IPS-18a (cell line): ENCODE results near the gene EDEM1.

Source experiments
- H3K27ac ChIP-seq: one replicate; pipeline ENCODE4 v1.5.1; 2013; ENCODE audit warnings: low read length
- H3K27me3 ChIP-seq: one replicate; pipeline ENCODE4 v1.6.1; 2013; ENCODE audit warnings: mild to moderate bottlenecking, low read length; ENCODE audit not compliant: control insufficient read depth, insufficient read depth
- H3K36me3 ChIP-seq: one replicate; pipeline ENCODE4 v1.6.1; 2013; ENCODE audit warnings: low read depth, low read length; ENCODE audit not compliant: control insufficient read depth
- H3K4me1 ChIP-seq: one replicate; pipeline ENCODE4 v1.6.1; 2013; ENCODE audit warnings: low read depth, low read length; ENCODE audit not compliant: control insufficient read depth
- H3K4me3 ChIP-seq: one replicate; pipeline ENCODE4 v1.5.1; 2013; ENCODE audit warnings: low read length
- H3K9ac ChIP-seq: one replicate; pipeline ENCODE4 v1.6.1; 2013; ENCODE audit warnings: mild to moderate bottlenecking, low read length, moderate library complexity
- H3K9me3 ChIP-seq: one replicate; pipeline ENCODE4 v1.6.1; 2013; ENCODE audit warnings: low read depth, low read length; ENCODE audit not compliant: control insufficient read depth

Gene EDEM1

GRCh38 chr3:5262507-5262906, 75.0 kb downstream of the EDEM1 start:
- no peak overlapping the region for H3K9ac ChIP-seq
- no peaks in the 10 kb centered on the region for H3K36me3 ChIP-seq
- no peaks in the 10 kb centered on the region for H3K4me1 ChIP-seq
- no peak overlapping the region for H3K4me3 ChIP-seq
- no peaks in the 10 kb centered on the region for H3K9me3 ChIP-seq
- H3K27ac ChIP-seq = no peak overlapping the region
- no peaks in the 10 kb centered on the region for H3K27me3 ChIP-seq

GRCh38 chr3:5264093-5264600, 76.6 kb downstream of the EDEM1 start:
- no peaks in the 10 kb centered on the region for H3K9me3 ChIP-seq
- H3K4me3 ChIP-seq = no peak overlapping the region
- H3K27ac ChIP-seq = no peak overlapping the region
- no peak overlapping the region for H3K9ac ChIP-seq
- H3K4me1 ChIP-seq = no peaks in the 10 kb centered on the region
- H3K27me3 ChIP-seq = no peaks in the 10 kb centered on the region
- H3K36me3 ChIP-seq = no peaks in the 10 kb centered on the region

- H3K27me3 ChIP-seq = no peaks in the 10 kb centered on the region
- H3K9me3 ChIP-seq = no peaks in the 10 kb centered on the region
- H3K4me1 ChIP-seq = no peaks in the 10 kb centered on the region
- H3K4me3 ChIP-seq = no peak overlapping the region
- H3K36me3 ChIP-seq = no peaks in the 10 kb centered on the region
- H3K9ac ChIP-seq = no peak overlapping the region
- no peak overlapping the region for H3K27ac ChIP-seq
Observed at GRCh38 chr3:5264896-5265770, 77.6 kb downstream of the EDEM1 start.

- H3K36me3 ChIP-seq = no peaks in the 10 kb centered on the region
- no peak overlapping the region for H3K27ac ChIP-seq
- H3K9me3 ChIP-seq = no peaks in the 10 kb centered on the region
- H3K4me1 ChIP-seq = no peaks in the 10 kb centered on the region
- no peak overlapping the region for H3K9ac ChIP-seq
- no peaks in the 10 kb centered on the region for H3K27me3 ChIP-seq
- no peak overlapping the region for H3K4me3 ChIP-seq
Observed at GRCh38 chr3:5267252-5267651, 79.7 kb downstream of the EDEM1 start.

GRCh38 chr3:5267889-5268288, 80.4 kb downstream of the EDEM1 start:
- Histone ChIP-seq H3K27me3 (no peaks in the 10 kb centered on the region), H3K4me1 (no peaks in the 10 kb centered on the region), H3K9me3 (no peaks in the 10 kb centered on the region), H3K27ac (no peak overlapping the region), H3K9ac (no peak overlapping the region), H3K36me3 (no peaks in the 10 kb centered on the region), H3K4me3 (no peak overlapping the region)
